ENCODE data around the gene IMMP1L.

DNA sequence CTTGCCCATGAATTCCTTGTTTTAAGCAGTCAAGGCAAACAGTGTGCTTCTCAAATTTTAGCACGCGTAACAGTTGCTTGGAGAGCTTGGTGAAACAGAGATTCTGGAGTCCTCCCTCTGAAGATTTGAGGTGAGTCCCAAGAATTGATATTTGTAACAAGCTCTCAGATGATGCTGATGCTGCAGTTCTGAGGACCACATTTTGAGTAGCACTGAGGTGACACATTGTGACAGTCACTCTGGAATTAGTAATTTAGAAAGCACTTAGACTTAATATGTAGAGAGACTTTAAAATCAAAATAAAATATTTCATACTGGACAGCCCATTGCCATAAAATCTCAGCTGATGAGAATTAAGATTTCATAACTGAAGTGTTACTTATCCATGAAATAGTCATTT is 101.2 kb downstream of the IMMP1L start:
- TF ChIP-seq, protein P1, sequence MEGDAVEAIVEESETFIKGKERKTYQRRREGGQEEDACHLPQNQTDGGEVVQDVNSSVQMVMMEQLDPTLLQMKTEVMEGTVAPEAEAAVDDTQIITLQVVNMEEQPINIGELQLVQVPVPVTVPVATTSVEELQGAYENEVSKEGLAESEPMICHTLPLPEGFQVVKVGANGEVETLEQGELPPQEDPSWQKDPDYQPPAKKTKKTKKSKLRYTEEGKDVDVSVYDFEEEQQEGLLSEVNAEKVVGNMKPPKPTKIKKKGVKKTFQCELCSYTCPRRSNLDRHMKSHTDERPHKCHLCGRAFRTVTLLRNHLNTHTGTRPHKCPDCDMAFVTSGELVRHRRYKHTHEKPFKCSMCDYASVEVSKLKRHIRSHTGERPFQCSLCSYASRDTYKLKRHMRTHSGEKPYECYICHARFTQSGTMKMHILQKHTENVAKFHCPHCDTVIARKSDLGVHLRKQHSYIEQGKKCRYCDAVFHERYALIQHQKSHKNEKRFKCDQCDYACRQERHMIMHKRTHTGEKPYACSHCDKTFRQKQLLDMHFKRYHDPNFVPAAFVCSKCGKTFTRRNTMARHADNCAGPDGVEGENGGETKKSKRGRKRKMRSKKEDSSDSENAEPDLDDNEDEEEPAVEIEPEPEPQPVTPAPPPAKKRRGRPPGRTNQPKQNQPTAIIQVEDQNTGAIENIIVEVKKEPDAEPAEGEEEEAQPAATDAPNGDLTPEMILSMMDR (IDR thresholded peaks at IDR 0.05) = no peak
- TF ChIP-seq POLR2AphosphoS5 (IDR thresholded peaks at IDR 0.05) (no peak), POLR2A (IDR thresholded peaks at IDR 0.05) (no peak)

All from stomach (tissue), 4 donors.